Right hindlimb (tissue), 1 donor: ENCODE data around the gene ALPP.
"Not testable (repeated sequence)": the region's sequence is repeated elsewhere in the genome, so short reads cannot be mapped to it uniquely, and the experiment has no call there.

Experiments
- DNase-seq: peaks from one replicate; pipeline ENCODE4 v3.0.0-alpha.2; 2018

Gene ALPP

GRCh38 chr2:232341061-232341738 is 37.4 kb upstream of the ALPP start:
- DNase-seq, result no peak

GRCh38 chr2:232341739-232342126 is 36.8 kb upstream of the ALPP start:
- DNase-seq, result no peak

GRCh38 chr2:232342635-232343565 is 35.7 kb upstream of the ALPP start:
- no peak for DNase-seq

GRCh38 chr2:232343821-232344220 is 34.7 kb upstream of the ALPP start:
- no peak for DNase-seq

- no peak for DNase-seq
These were observed 33.3 kb upstream of the ALPP start for GRCh38 chr2:232345251-232345650.

GRCh38 chr2:232347369-232347768 is 31.2 kb upstream of the ALPP start:
- DNase-seq, result no peak

- no peak for DNase-seq
These were observed 29.6 kb upstream of the ALPP start for GRCh38 chr2:232348936-232349335.

- DNase-seq, result no peak
These were observed 29.0 kb upstream of the ALPP start for GRCh38 chr2:232349546-232349945.

GRCh38 chr2:232349946-232350635 is 28.5 kb upstream of the ALPP start:
- DNase-seq, result no peak

- no peak for DNase-seq
These were observed 27.5 kb upstream of the ALPP start for GRCh38 chr2:232350804-232351685.

GRCh38 chr2:232351686-232352510 is 26.7 kb upstream of the ALPP start:
- DNase-seq, result no peak

GRCh38 chr2:232352511-232353091 is 25.9 kb upstream of the ALPP start:
- DNase-seq, result no peak

- DNase-seq, result no peak
These were observed 25.5 kb upstream of the ALPP start for GRCh38 chr2:232353096-232353495.

- DNase-seq, result no peak
These were observed 24.9 kb upstream of the ALPP start for GRCh38 chr2:232353660-232354059.

GRCh38 chr2:232354069-232354468 is 24.5 kb upstream of the ALPP start:
- DNase-seq, result no peak

- no peak for DNase-seq
These were observed 16.9 kb upstream of the ALPP start for GRCh38 chr2:232361646-232362045.

- no peak for DNase-seq
These were observed 16.2 kb upstream of the ALPP start for GRCh38 chr2:232362174-232362900.

GRCh38 chr2:232363064-232363783 is 15.3 kb upstream of the ALPP start:
- DNase-seq, result not testable (repeated sequence)

- DNase-seq, result no peak
These were observed 14.6 kb upstream of the ALPP start for GRCh38 chr2:232363784-232364615.
